ENCODE results near the gene TRIM66.

DNA sequence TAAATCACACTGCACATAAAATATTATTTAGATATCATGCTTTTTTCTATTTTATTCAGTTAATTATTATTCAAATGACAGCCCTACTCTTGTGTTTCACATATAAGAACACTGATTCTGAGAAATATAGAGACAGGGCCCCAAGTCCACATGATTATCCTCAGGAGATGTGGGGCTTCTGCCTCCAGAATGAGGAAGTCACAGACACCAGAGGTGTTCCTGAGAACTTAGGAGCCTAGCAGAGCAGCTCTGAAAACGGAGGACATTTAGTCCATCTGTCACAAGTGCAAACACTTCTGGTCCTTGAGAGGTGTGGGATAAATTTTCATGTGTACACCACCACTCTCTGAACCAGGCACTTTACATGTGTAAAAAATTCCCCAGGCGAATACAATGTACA is 26.2 kb downstream of the TRIM66 start:
- TF ChIP-seq, protein P1, sequence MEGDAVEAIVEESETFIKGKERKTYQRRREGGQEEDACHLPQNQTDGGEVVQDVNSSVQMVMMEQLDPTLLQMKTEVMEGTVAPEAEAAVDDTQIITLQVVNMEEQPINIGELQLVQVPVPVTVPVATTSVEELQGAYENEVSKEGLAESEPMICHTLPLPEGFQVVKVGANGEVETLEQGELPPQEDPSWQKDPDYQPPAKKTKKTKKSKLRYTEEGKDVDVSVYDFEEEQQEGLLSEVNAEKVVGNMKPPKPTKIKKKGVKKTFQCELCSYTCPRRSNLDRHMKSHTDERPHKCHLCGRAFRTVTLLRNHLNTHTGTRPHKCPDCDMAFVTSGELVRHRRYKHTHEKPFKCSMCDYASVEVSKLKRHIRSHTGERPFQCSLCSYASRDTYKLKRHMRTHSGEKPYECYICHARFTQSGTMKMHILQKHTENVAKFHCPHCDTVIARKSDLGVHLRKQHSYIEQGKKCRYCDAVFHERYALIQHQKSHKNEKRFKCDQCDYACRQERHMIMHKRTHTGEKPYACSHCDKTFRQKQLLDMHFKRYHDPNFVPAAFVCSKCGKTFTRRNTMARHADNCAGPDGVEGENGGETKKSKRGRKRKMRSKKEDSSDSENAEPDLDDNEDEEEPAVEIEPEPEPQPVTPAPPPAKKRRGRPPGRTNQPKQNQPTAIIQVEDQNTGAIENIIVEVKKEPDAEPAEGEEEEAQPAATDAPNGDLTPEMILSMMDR (IDR thresholded peaks at IDR 0.05) = no peak
- no peak for TF ChIP-seq POLR2A (IDR thresholded peaks at IDR 0.05)
